WI38 (cell line): ENCODE results near the gene CALCB.

Experiments
- H3K4me3 ChIP-seq: 2 replicates; pipeline ENCODE4 v1.5.1; 2011; ENCODE audit warnings: low read depth, mild to moderate bottlenecking, control low read depth, low read length
- CTCF ChIP-seq: IDR thresholded peaks from 2 replicates; pipeline ENCODE4 v1.5.1; 2012; ENCODE audit warnings: low read depth, mild to moderate bottlenecking, control low read depth, low read length

Gene CALCB

GRCh38 chr11:15104166-15104565, 30.8 kb downstream of the CALCB start:
- H3K4me3 ChIP-seq = no peak overlapping the region
- TF ChIP-seq CTCF = no peak

GRCh38 chr11:15106201-15106965, 33.0 kb downstream of the CALCB start:
- TF ChIP-seq CTCF = no peak

GRCh38 chr11:15107730-15108515, 34.5 kb downstream of the CALCB start:
- no peak overlapping the region for H3K4me3 ChIP-seq

More at GRCh38 chr11:15106201-15106965, 33.0 kb downstream of the CALCB start:
- no peak overlapping the region for H3K4me3 ChIP-seq

GRCh38 chr11:15108592-15109130, 35.3 kb downstream of the CALCB start:
- TF ChIP-seq CTCF = no peak
- no peak overlapping the region for H3K4me3 ChIP-seq

More at GRCh38 chr11:15107730-15108515, 34.5 kb downstream of the CALCB start:
- no peak for TF ChIP-seq CTCF

- H3K4me3 ChIP-seq = no peak overlapping the region
- TF ChIP-seq CTCF = no peak
These were observed 36.2 kb downstream of the CALCB start for GRCh38 chr11:15109602-15110001.

GRCh38 chr11:15111215-15111614, 37.8 kb downstream of the CALCB start:
- no peak overlapping the region for H3K4me3 ChIP-seq
- no peak for TF ChIP-seq CTCF

GRCh38 chr11:15112131-15112541, 38.7 kb downstream of the CALCB start:
- TF ChIP-seq CTCF = no peak
- H3K4me3 ChIP-seq = no peak overlapping the region
